ENCODE measurements around the gene FOXP1. TPM values are rescaled to one million over a fixed set of nuclear protein-coding genes. Genes with fewer than 3 reads are reported as not detected.
A peak's percentile ranks its signal among the peaks of the same experiment; 100 is the strongest.

FOXP1 gene
- total and polyA plus RNA-seq, 2 of the 13 experiments (the other 11 are each of a cell fraction or from before 2014, with no cell fraction given) = 40.4 to 59.0 TPM

DNA sequence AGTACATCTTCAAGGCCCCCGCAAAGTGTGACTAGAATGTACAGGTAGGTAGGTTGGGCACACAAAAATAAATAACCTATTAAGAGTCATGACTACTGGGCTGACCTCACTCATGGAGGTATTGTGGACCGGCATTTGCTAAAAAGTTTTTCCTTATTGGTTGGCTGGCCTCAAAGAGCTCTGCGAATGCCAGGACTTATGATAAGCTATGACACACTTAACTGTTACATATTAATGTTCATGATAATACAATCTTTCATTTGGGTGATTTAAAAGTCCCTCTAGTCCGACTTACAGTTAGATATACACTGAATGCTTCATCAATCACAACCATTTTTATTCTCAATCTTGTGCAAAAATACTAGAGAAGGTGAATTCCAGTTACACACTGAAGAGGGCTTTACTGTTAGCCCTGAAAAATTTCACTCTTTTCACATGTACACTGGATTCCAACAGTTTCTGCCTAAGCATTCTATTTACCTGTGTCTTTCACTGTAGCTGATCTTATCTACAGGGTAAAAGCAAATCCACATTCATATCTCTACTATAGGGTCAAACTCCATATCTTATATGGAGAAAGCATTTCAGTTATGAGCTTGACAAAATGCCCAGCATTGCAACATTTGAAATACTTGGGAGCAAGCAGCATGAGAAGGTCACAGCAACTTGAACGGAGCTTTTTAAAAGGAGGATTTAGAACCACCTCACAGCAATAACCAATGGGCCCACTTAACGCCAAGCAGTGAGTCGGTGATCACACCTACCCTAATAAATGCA is 329.1 kb downstream of the FOXP1 start (continued):
- no peak for TF ChIP-seq ZFP82 (CRISPR knock-in tag; IDR thresholded peaks at IDR 0.05; ENCODE audit: borderline replicate concordance)
- no peak for TF ChIP-seq NR2F2 (IDR thresholded peaks at IDR 0.05; ENCODE audit: borderline replicate concordance, low read depth)
- TF ChIP-seq ZNF331 (CRISPR knock-in tag; IDR thresholded peaks at IDR 0.05) = peak; percentile 38; the same call in 1 of the 2 replicates
- TF ChIP-seq IKZF5 (CRISPR knock-in tag; IDR thresholded peaks at IDR 0.05) = 0 out of 2 replicates have a peak, but pooled peaks have one; percentile 39
- TF ChIP-seq RARA (CRISPR knock-in tag; IDR thresholded peaks at IDR 0.05) = peak; percentile 66
- TF ChIP-seq RFX1 (IDR thresholded peaks at IDR 0.05) = no peak
- TF ChIP-seq ZBTB2 (CRISPR knock-in tag; IDR thresholded peaks at IDR 0.05; ENCODE audit: low read depth) = no peak
- no peak for TF ChIP-seq ZNF577 (CRISPR knock-in tag; IDR thresholded peaks at IDR 0.05; ENCODE audit: borderline replicate concordance, low read depth)
- TF ChIP-seq ZNF552 (CRISPR knock-in tag; IDR thresholded peaks at IDR 0.05; ENCODE audit: borderline replicate concordance) = no peak
- TF ChIP-seq HMGXB4 (CRISPR knock-in tag; IDR thresholded peaks at IDR 0.05; ENCODE audit: borderline replicate concordance in 1 of 2, low read depth in 1 of 2) = no peak
- TF ChIP-seq ZFP37 (CRISPR knock-in tag; IDR thresholded peaks at IDR 0.05; ENCODE audit: borderline replicate concordance) = no peak
- TF ChIP-seq, protein P1, sequence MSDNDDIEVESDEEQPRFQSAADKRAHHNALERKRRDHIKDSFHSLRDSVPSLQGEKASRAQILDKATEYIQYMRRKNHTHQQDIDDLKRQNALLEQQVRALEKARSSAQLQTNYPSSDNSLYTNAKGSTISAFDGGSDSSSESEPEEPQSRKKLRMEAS (IDR thresholded peaks at IDR 0.05) = no peak
- TF ChIP-seq MLXIP (CRISPR knock-in tag; IDR thresholded peaks at IDR 0.05; ENCODE audit: borderline replicate concordance) = no peak
- no peak for TF ChIP-seq TMF1 (CRISPR knock-in tag; IDR thresholded peaks at IDR 0.05; ENCODE audit: low read depth)
- 0 out of 3 replicates have a peak, but pooled peaks have one; percentile 13 for TF ChIP-seq MXI1 (IDR thresholded peaks at IDR 0.05; ENCODE audit: borderline replicate concordance, low read depth, low read length)
- TF ChIP-seq ATF4 (CRISPR knock-in tag; IDR thresholded peaks at IDR 0.05) = peak in 1 of 2 experiments; percentile 38; a peak in 1 of 4 replicates
- peak; percentile 46; the same call in 1 of the 2 replicates for TF ChIP-seq ELF3 (CRISPR knock-in tag; IDR thresholded peaks at IDR 0.05)
- TF ChIP-seq MTF1 (CRISPR knock-in tag; IDR thresholded peaks at IDR 0.05) = no peak
- TF ChIP-seq NCOA1 (CRISPR knock-in tag; IDR thresholded peaks at IDR 0.05) = no peak
- TF ChIP-seq ZNF3 (CRISPR knock-in tag; IDR thresholded peaks at IDR 0.05) = no peak
- no peak for TF ChIP-seq ZNF652 (CRISPR knock-in tag; IDR thresholded peaks at IDR 0.05; ENCODE audit: borderline replicate concordance, low read depth)
